Uterus (tissue), 4 donors: ENCODE data around the gene NOL8. TPM values are rescaled to one million over a fixed set of nuclear protein-coding genes. Genes with fewer than 3 reads are reported as not detected.

Source experiments
- DNase-seq, 2 donors: peaks; one replicate each; pipeline ENCODE4 v3.0.0-alpha.2; 2019 to 2020
- H3K27ac ChIP-seq, 2 donors: fragments of 200-600 bp; sonication (generic); 1 replicate in 1 of 2; 2 replicates in 1 of 2; pipeline ENCODE4 v1.5.1; 2016 to 2018
- H3K27me3 ChIP-seq, 2 donors: fragments of 200-600 bp; sonication (generic); one replicate each; pipeline ENCODE4 v1.5.1; 2018 to 2019; ENCODE audit warnings: control low read depth in 1 of 2
- H3K36me3 ChIP-seq, 2 donors: fragments of 200-600 bp; sonication (generic); one replicate each; pipeline ENCODE4 v1.5.1; 2019; ENCODE audit warnings: control low read depth in 1 of 2
- H3K4me1 ChIP-seq, 2 donors: fragments of 200-600 bp; sonication (generic); one replicate each; pipeline ENCODE4 v1.5.1; 2018 to 2019; ENCODE audit warnings: control low read depth in 1 of 2
- H3K4me3 ChIP-seq, 2 donors: fragments of 200-600 bp; sonication (generic); 1 replicate in 1 of 2; 2 replicates in 1 of 2; pipeline ENCODE4 v1.5.1; 2018 to 2019; ENCODE audit warnings: mild to moderate bottlenecking in 1 of 2
- H3K9me3 ChIP-seq, 2 donors: fragments of 200-600 bp; sonication (generic); one replicate each; pipeline ENCODE4 v1.5.1; 2019; ENCODE audit warnings: control low read depth in 1 of 2
- CTCF ChIP-seq, 4 experiments: fragments of 200-600 bp in 2 of 4; fragments of 450-650 bp in 2 of 4; sonication (generic) in 2 of 4; IDR thresholded peaks; one replicate each; pipeline ENCODE4 v1.5.1; 2016 to 2019; ENCODE audit warnings: antibody characterized with exemption in 4 of 4, mild to moderate bottlenecking in 2 of 4, moderate library complexity in 1 of 4
- POLR2A ChIP-seq, 2 donors: fragments of 450-650 bp; IDR thresholded peaks; one replicate each; pipeline ENCODE4 v1.6.1; 2016; ENCODE audit warnings: antibody characterized with exemption in 2 of 2, mild to moderate bottlenecking in 1 of 2, moderate library complexity in 1 of 2
- intact Hi-C: fragments of 100-400 bp; cut with DNase I; formaldehyde crosslinking; loops from one replicate; pipeline ENCODE4 v1.15.1; 2023; ENCODE audit warnings: low total_unique reads
- total RNA-seq, 4 donors: library from RNA; depleted of rRNA in 3 of 4; stranded (reverse); fragments of >200 nt in 3 of 4; gene quantifications; one replicate each; pipeline versions ENCODE4 v1.1.0 to v1.2.4, GENCODE V29; 2014 to 2023
- donor health status: DM: yes; HTN: yes; CAD: no.

Gene NOL8
- total RNA-seq, 4 donors from 2014 or later, result 16.5 to 48.0 (median 33.0) TPM

GRCh38 chr9:92353051-92353450, 27.9 kb upstream of the NOL8 start:
- intact Hi-C loops, result no loop called here
- H3K36me3 ChIP-seq, result no peaks in the 10 kb centered on the region
- DNase-seq, result no peak
- H3K4me3 ChIP-seq, result no peak overlapping the region
- H3K27me3 ChIP-seq, result no peaks in the 10 kb centered on the region
- peaks cover 0 to 10% of the 10 kb centered on the region in 2 donors for H3K9me3 ChIP-seq
- TF ChIP-seq CTCF (IDR thresholded peaks at IDR 0.05), result no peak
- TF ChIP-seq POLR2A (IDR thresholded peaks at IDR 0.05), result no peak
- peaks cover 0 to 3% of the 10 kb centered on the region in 2 donors for H3K4me1 ChIP-seq
- H3K27ac ChIP-seq, result peak overlapping the region; percentile 86 to 99

DNA sequence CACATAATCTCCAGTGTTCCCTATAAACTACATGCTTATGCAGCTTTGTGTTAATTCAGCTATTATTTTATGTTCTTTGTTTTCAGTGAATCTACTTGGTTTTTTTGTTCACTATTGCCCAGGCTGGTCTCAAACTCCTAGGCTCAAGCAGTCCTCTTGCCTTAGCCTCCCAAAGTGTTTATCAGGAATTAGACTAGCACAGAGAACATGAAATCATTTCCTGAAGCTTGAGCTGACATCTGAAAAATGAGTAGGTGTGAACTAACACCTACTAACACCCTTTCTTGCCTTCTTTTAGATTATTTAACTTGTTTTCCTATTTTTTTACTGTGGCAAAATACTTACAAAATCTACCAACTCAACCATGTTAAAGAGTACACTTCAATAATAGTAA, 25.6 kb upstream of the NOL8 start:
- no peak for DNase-seq
- TF ChIP-seq POLR2A (IDR thresholded peaks at IDR 0.05) (no peak), CTCF (IDR thresholded peaks at IDR 0.05) (no peak)
- Histone ChIP-seq H3K4me1 (peaks cover 0 to 3% of the 10 kb centered on the region in 2 donors), H3K9me3 (peaks cover 0 to 4% of the 10 kb centered on the region in 2 donors), H3K36me3 (no peaks in the 10 kb centered on the region), H3K4me3 (no peak overlapping the region), H3K27me3 (no peaks in the 10 kb centered on the region), H3K27ac (peak overlapping the region; percentile 86 to 99)
- intact Hi-C loops, result no loop called here

DNA sequence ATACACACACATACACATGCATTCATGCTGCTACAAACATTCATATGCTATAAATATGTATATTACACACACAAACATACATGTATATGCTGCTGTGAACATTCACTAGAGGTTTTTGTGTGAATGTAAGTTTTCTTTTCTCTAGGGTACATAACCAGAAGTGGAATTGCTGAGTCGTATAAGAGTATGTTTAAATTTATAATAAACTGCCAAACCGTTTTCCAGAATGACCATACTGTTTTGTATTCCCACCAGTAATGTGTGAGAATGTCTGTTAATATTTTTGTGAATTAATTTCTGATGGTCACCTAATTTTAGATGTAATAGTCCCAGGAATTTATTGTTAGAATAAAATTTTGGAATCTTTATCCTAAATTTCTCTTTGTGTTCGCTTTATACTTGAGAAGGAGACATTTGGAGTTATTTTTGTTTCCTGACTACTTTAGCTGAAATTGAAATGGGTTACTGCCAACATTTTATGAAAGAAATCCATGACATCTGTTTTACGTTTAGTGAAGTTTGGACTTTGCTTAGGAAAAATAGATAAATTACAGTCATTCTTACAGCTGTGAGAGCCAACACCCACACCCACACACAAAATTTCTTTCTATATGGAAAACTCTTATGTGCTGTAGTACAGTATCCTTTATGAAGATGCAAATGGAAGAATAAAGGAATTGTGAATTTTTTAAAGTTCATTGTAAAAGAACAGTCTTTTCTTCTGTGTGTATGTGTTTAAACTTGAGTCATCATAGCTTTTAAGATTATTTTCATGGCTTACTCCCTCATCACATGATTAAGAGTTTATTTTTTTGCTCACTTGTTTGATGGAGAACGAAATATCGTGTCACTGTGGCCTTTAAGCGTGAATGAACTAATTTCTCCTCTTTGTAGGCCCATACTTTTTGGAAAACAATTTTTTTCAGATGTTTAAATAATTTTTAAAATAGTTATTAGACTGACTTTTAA, 24.9 kb upstream of the NOL8 start:
- H3K27me3 ChIP-seq, result no peaks in the 10 kb centered on the region
- H3K4me3 ChIP-seq, result no peak overlapping the region
- H3K4me1 ChIP-seq, result peaks cover 0 to 3% of the 10 kb centered on the region in 2 donors
- no peaks in the 10 kb centered on the region for H3K36me3 ChIP-seq
- intact Hi-C loops, result no loop called here
- TF ChIP-seq CTCF (IDR thresholded peaks at IDR 0.05) (no peak), POLR2A (IDR thresholded peaks at IDR 0.05) (no peak)
- peak overlapping the region; percentile 86 to 99 for H3K27ac ChIP-seq
- DNase-seq, result no peak
- peaks cover 0 to 3% of the 10 kb centered on the region in 2 donors for H3K9me3 ChIP-seq

GRCh38 chr9:92345582-92345981, 20.4 kb upstream of the NOL8 start:
- Histone ChIP-seq H3K9me3 (no peaks in the 10 kb centered on the region), H3K4me3 (no peak overlapping the region), H3K36me3 (no peaks in the 10 kb centered on the region), H3K27me3 (no peaks in the 10 kb centered on the region), H3K27ac (no peak overlapping the region), H3K4me1 (peaks cover 0 to 8% of the 10 kb centered on the region in 2 donors)
- no peak for DNase-seq
- intact Hi-C loops, result no loop called here
- TF ChIP-seq POLR2A (IDR thresholded peaks at IDR 0.05), result no peak
- TF ChIP-seq CTCF (IDR thresholded peaks at IDR 0.05), result no peak

GRCh38 chr9:92342825-92343488, 17.8 kb upstream of the NOL8 start:
- no peak for TF ChIP-seq POLR2A (IDR thresholded peaks at IDR 0.05)
- peak in 3 of 4 experiments; percentile 24 to 47 (median 44) for TF ChIP-seq CTCF (IDR thresholded peaks at IDR 0.05)
- no peaks in the 10 kb centered on the region for H3K9me3 ChIP-seq
- peaks cover 0 to 5% of the 10 kb centered on the region in 2 donors for H3K4me1 ChIP-seq
- H3K36me3 ChIP-seq, result no peaks in the 10 kb centered on the region
- no peak overlapping the region for H3K4me3 ChIP-seq
- no peak for DNase-seq
- no peaks in the 10 kb centered on the region for H3K27me3 ChIP-seq
- H3K27ac ChIP-seq, result peak overlapping the region; percentile 61 to 80
- intact Hi-C loops, result no loop called here
